K562 (cell line): Measurements from ENCODE around the gene TCF4. TPM values are rescaled to one million over a fixed set of nuclear protein-coding genes. Genes with fewer than 3 reads are reported as not detected.

Source experiments
- ATAC-seq: fragments of 200-7000 bp; cut with Tn5 transposase; 3 replicates; pipeline ENCODE4 v1.9.1; 2020; ENCODE audit warnings: moderate library complexity
- BruUV-seq: library from RNA; stranded (reverse); fragments of 400-500 nt; replicated peaks from 2 replicates; lab custom pipeline; 2021; lab: Mats Ljungman, UMichigan
- CTCF ChIA-PET: fragments of 300-600 bp; formaldehyde crosslinking; extraction: SDS; loops from one replicate; lab custom pipeline; 2021; ENCODE audit warnings: low intra/inter-chr PET ratio; lab: Yijun Ruan, JAX
- POLR2A ChIA-PET: fragments of 300-600, 350-650 bp; sonication (Branson Sonifier 250); formaldehyde crosslinking; extraction: SDS; loops from one replicate; lab custom pipeline; 2021; ENCODE audit warnings: antibody characterized with exemption, inconsistent platforms; lab: Yijun Ruan, JAX
- DNase-seq, 4 experiments: peaks; one replicate each; pipeline versions ENCODE4 v3.0.0 to v3.0.0-alpha.2; 2011 to 2018; ENCODE audit warnings: low spot score in 3 of 4, mixed read lengths in 3 of 4; ENCODE audit errors: extremely low read depth in 1 of 4
- FAIRE-seq: peaks from 2 replicates; lab custom pipeline; 2011; peaks lifted over from hg19 to GRCh38; lab: Jason Lieb, UNC
- H2AFZ ChIP-seq: 2 replicates; pipeline ENCODE4 v1.6.0; 2011; ENCODE audit warnings: low read depth, low read length, control low read depth, inconsistent platforms
- H3K27ac ChIP-seq: fragments of 200-600 bp; 3 replicates; pipeline ENCODE4 v1.8.0; 2011; ENCODE audit warnings: low read depth, mild to moderate bottlenecking, control low read depth, inconsistent platforms, low read length, moderate library complexity, mixed read lengths; ENCODE audit errors: extremely low read depth
- H3K27me3 ChIP-seq, 2 experiments: fragments of 300-600 bp in 1 of 2; 2 replicates in 1 of 2; 3 replicates in 1 of 2; pipeline versions ENCODE4 v1.6.0 to v1.8.0; 2011; ENCODE audit warnings: inconsistent platforms in 2 of 2, low read length in 2 of 2, mild to moderate bottlenecking in 1 of 2, mixed read lengths in 1 of 2, moderate library complexity in 1 of 2; ENCODE audit not compliant: control insufficient read depth in 2 of 2, insufficient read depth in 2 of 2
- H3K36me3 ChIP-seq: fragments of 300-600 bp; 3 replicates; pipeline ENCODE4 v1.8.0; 2011; ENCODE audit warnings: mild to moderate bottlenecking, low read length, inconsistent platforms; ENCODE audit not compliant: control insufficient read depth, insufficient read depth
- H3K4me1 ChIP-seq, 2 experiments: fragments of 200-600 bp in 1 of 2; replicated peaks in 1 of 2; 2 replicates in 1 of 2; 3 replicates in 1 of 2; pipeline versions ENCODE4 v1.5.1 to v1.8.0; 2011; ENCODE audit warnings: inconsistent platforms in 2 of 2, low read length in 2 of 2, mild to moderate bottlenecking in 1 of 2, mixed read lengths in 1 of 2, moderate library complexity in 1 of 2; ENCODE audit not compliant: control insufficient read depth in 2 of 2, insufficient read depth in 2 of 2
- H3K4me2 ChIP-seq: 2 replicates; pipeline ENCODE4 v1.6.1; 2011; ENCODE audit warnings: low read length, control low read depth, inconsistent platforms, mixed read lengths; ENCODE audit not compliant: insufficient read depth
- H3K4me3 ChIP-seq: fragments of 200-600 bp; sonication (generic), shearing (Covaris generic); 2 replicates; pipeline ENCODE4 v1.5.1; 2016; ENCODE audit warnings: control low read depth, inconsistent platforms
- H3K79me2 ChIP-seq: fragments of 200-600 bp; 3 replicates; pipeline ENCODE4 v1.8.0; 2011; ENCODE audit warnings: low read length, inconsistent platforms; ENCODE audit not compliant: control insufficient read depth, insufficient read depth
- H3K9ac ChIP-seq, 2 experiments: 2 replicates each; pipeline versions ENCODE4 v1.6.0 to v1.6.1; 2011; ENCODE audit warnings: low read depth in 2 of 2, low read length in 2 of 2, control low read depth in 1 of 2, inconsistent platforms in 1 of 2, mild to moderate bottlenecking in 1 of 2, mixed read lengths in 1 of 2; ENCODE audit not compliant: insufficient read depth in 1 of 2
- H3K9me1 ChIP-seq: one replicate; pipeline ENCODE4 v1.6.0; 2011; ENCODE audit warnings: inconsistent platforms, mild to moderate bottlenecking, low read length, moderate library complexity; ENCODE audit not compliant: control insufficient read depth, insufficient read depth
- H3K9me3 ChIP-seq: replicated peaks from 2 replicates; pipeline ENCODE4 v1.5.1; 2011; ENCODE audit warnings: low read depth, low read length, inconsistent platforms; ENCODE audit not compliant: control insufficient read depth, insufficient read depth
- H4K20me1 ChIP-seq: replicated peaks from 2 replicates; pipeline ENCODE4 v1.6.1; 2011; ENCODE audit warnings: low read length, inconsistent platforms, mixed read lengths; ENCODE audit not compliant: control insufficient read depth, insufficient read depth
- CHD4 ChIP-seq: fragments of 200-600 bp; sonication (generic); IDR thresholded peaks from 3 replicates; pipeline ENCODE4 v1.6.1; 2012; ENCODE audit warnings: low read depth, mild to moderate bottlenecking, mixed read lengths, low read length, inconsistent platforms; ENCODE audit not compliant: insufficient read depth, insufficient replicate concordance, poor library complexity, severe bottlenecking
- DACH1 ChIP-seq: fragments of 450-650 bp; IDR thresholded peaks from 2 replicates; pipeline ENCODE4 v1.6.1; 2018; ENCODE audit not compliant: partially characterized antibody
- EP400 ChIP-seq: fragments of 450-650 bp; IDR thresholded peaks from 2 replicates; pipeline ENCODE4 v1.6.1; 2017; ENCODE audit warnings: antibody characterized with exemption, mild to moderate bottlenecking, moderate library complexity
- GATAD2B ChIP-seq: fragments of 450-650 bp; IDR thresholded peaks from 2 replicates; pipeline ENCODE4 v1.6.1; 2017; ENCODE audit warnings: mild to moderate bottlenecking, borderline replicate concordance
- MTF1 ChIP-seq: fragments of 250-450 bp; sonication (Bioruptor Pico); IDR thresholded peaks from 2 replicates; pipeline ENCODE4 v1.9.0; 2021; ENCODE audit warnings: moderate library complexity, mild to moderate bottlenecking, inconsistent platforms, borderline replicate concordance
- NR3C1 ChIP-seq: sonication (generic); formaldehyde crosslinking; IDR thresholded peaks from 2 replicates; pipeline ENCODE4 v1.8.1; 2022; ENCODE audit warnings: missing genetic modification reagents
- PCBP1 ChIP-seq: fragments of 200-400 bp; formaldehyde crosslinking; IDR thresholded peaks from 2 replicates; pipeline ENCODE4 v1.6.1; 2018; ENCODE audit warnings: mild to moderate bottlenecking, low read depth, low read length; ENCODE audit not compliant: poor library complexity, severe bottlenecking
- SREBF2 ChIP-seq: sonication (generic); formaldehyde crosslinking; IDR thresholded peaks from 2 replicates; pipeline ENCODE4 v1.4.0; 2020; ENCODE audit warnings: mild to moderate bottlenecking, missing genetic modification reagents
- THRAP3 ChIP-seq: fragments of 450-650 bp; IDR thresholded peaks from 2 replicates; pipeline ENCODE4 v1.6.1; 2016; ENCODE audit warnings: mild to moderate bottlenecking, inconsistent platforms, borderline replicate concordance
- VEZF1 ChIP-seq: fragments of 200-800 bp; sonication (Bioruptor generic); IDR thresholded peaks from 2 replicates; pipeline ENCODE4 v1.6.1; 2017; ENCODE audit warnings: missing genetic modification characterization, missing compliant biosample characterization
- ZNF121 ChIP-seq: sonication (generic); formaldehyde crosslinking; conservative IDR thresholded peaks from 2 replicates; pipeline ENCODE4 v1.8.0; 2022; ENCODE audit warnings: missing genetic modification reagents
- ZNF444 ChIP-seq: fragments of 250-450 bp; sonication (Bioruptor Pico); IDR thresholded peaks from 2 replicates; pipeline ENCODE4 v1.4.0; 2020; ENCODE audit warnings: mild to moderate bottlenecking, moderate library complexity
- ZNF518B ChIP-seq: fragments of 250-450 bp; sonication (Bioruptor Pico); IDR thresholded peaks from 2 replicates; pipeline ENCODE4 v1.5.0; 2021; ENCODE audit warnings: mild to moderate bottlenecking, moderate library complexity
- ZNF707 ChIP-seq: fragments of 250-450 bp; sonication (Bioruptor Pico); conservative IDR thresholded peaks from 2 replicates; pipeline ENCODE4 v1.8.0; 2022; ENCODE audit warnings: inconsistent platforms, mild to moderate bottlenecking, moderate library complexity
- WGBS: fragments of 100-300 bp; shearing (Covaris generic); methylation state at CpG from one replicate; pipeline ENCODE4 v1.1.6; 2016; ENCODE audit warnings: low coverage, mixed read lengths; ENCODE audit not compliant: insufficient coverage; ENCODE audit errors: missing lambda C conversion rate; 5-methylcytosine and 5-hydroxymethylcytosine counted together
- in situ Hi-C: fragments of 300-500 bp; cut with MboI; formaldehyde crosslinking; loops from 4 replicates; pipeline ENCODE4 v1.15.0; 2018; ENCODE audit warnings: inconsistent platforms, mixed read lengths
- intact Hi-C: fragments of 100-400 bp; cut with micrococcal nuclease; formaldehyde crosslinking; loops from 2 replicates; pipeline ENCODE4 v1.14.2; 2022
- polyA plus RNA-seq, 8 experiments: library from polyadenylated mRNA; depleted of rRNA in 4 of 8; stranded (reverse) in 5 of 8; unstranded in 3 of 8; fragments of >200 nt; fragmentation: Nextera tagmentation in 2 of 8; fragmentation: Illumina TruSeq in 1 of 8; extraction: Ambion mirVana in 2 of 8; extraction: Trizol in 1 of 8; gene quantifications; 2 replicates each; pipeline versions ENCODE4 v1.2.1 to v1.2.3, GENCODE V29; 2011 to 2014; ENCODE audit warnings: inconsistent platforms in 1 of 8, missing spikeins in 1 of 8
- total RNA-seq, 7 experiments: library from RNA; depleted of rRNA in 6 of 7; stranded (reverse); fragments of >200 nt in 6 of 7; fragmentation: Illumina TruSeq in 2 of 7; extraction: Trizol in 2 of 7; gene quantifications; 2 replicates each; pipeline versions ENCODE4 v1.2.1 to v1.2.3, GENCODE V29; 2011 to 2021; ENCODE audit warnings: low replicate concordance in 1 of 7

Gene TCF4
- total and polyA plus RNA-seq, 9 of the 15 experiments (the other 6 are each of a cell fraction or from before 2014, with no cell fraction given): 4.8 to 24.7 (median 15.2) TPM

GRCh38 chr18:55268628-55269275 is 319.2 kb downstream of the TCF4 start (continued):
- no peak for TF ChIP-seq ZNF121 (CRISPR knock-in tag)
- TF ChIP-seq NR3C1 (CRISPR knock-in tag): no peak
- TF ChIP-seq, all 486 proteins: peak for 0

- Histone ChIP-seq H3K4me1 (0 out of 5 replicates have a peak, but pooled peaks cover 0 to 3% of the 10 kb centered on the region in 2 experiments), H3K9me3 (no peaks in the 10 kb centered on the region), H3K27ac (no peak overlapping the region), H3K4me2 (no peak overlapping the region), H2AFZ (no peak overlapping the region), H3K9ac (no peak overlapping the region), H3K36me3 (peaks cover 7% of the 10 kb centered on the region; the same call in 2 of the 3 replicates), H3K9me1 (no peaks in the 10 kb centered on the region), H4K20me1 (no peaks in the 10 kb centered on the region), H3K27me3 (no peaks in the 10 kb centered on the region), H3K79me2 (no peaks in the 10 kb centered on the region), H3K4me3 (no peak overlapping the region)
- intact Hi-C loops: no loop called here
- in situ Hi-C loops: no loop called here
- DNase-seq (no peak), ATAC-seq (no peak), FAIRE-seq (no peak)
- 86% methylated on average over 3 of the region's 3 CpGs for WGBS
- ChIA-PET CTCF (no interaction called here), POLR2A (no interaction called here)
- BruUV-seq: no TSS peak
- TF ChIP-seq ZNF518B (CRISPR knock-in tag) (no peak), MTF1 (CRISPR knock-in tag) (no peak), GATAD2B (no peak), THRAP3 (no peak), PCBP1 (no peak), ZNF444 (CRISPR knock-in tag) (no peak), ZNF707 (no peak), VEZF1 (CRISPR knock-in tag) (no peak), CHD4 (no peak), DACH1 (no peak), SREBF2 (CRISPR knock-in tag) (no peak), EP400 (no peak)
These were observed 319.8 kb downstream of the TCF4 start for GRCh38 chr18:55268151-55268601.
